Measurements from ENCODE around the gene RNU4-1.
"Not testable (repeated sequence)": the region's sequence is repeated elsewhere in the genome, so short reads cannot be mapped to it uniquely, and the experiment has no call there.

Gene RNU4-1

GRCh38 chr12:120257041-120257821 is 35.8 kb downstream of the RNU4-1 start:
- H3K4me1 ChIP-seq (ENCODE audit: low read length) = no peaks in the 10 kb centered on the region
- H3K27me3 ChIP-seq (replicated peaks; ENCODE audit: insufficient read depth, low read length) = no peaks in the 10 kb centered on the region
- H3F3A ChIP-seq (ENCODE audit: insufficient read depth, low read length) = no peaks in the 10 kb centered on the region
- TF ChIP-seq EZH2phosphoT487 (IDR thresholded peaks at IDR 0.05; ENCODE audit: low read length) (no peak), CTCF (IDR thresholded peaks at IDR 0.05; ENCODE audit: low read length) (no peak), EZH2 (optimal IDR thresholded peaks at IDR 0.05; ENCODE audit: low read depth, low read length) (no peak)
- H2AFZ ChIP-seq (ENCODE audit: low read length) = no peak overlapping the region
- H3K36me3 ChIP-seq (replicated peaks; ENCODE audit: insufficient read depth, low read length) = no peaks in the 10 kb centered on the region
- no peak overlapping the region for H3K4me3 ChIP-seq (ENCODE audit: low read length)
- H3K79me2 ChIP-seq (ENCODE audit: low read length) = no peaks in the 10 kb centered on the region
- H4K20me1 ChIP-seq (ENCODE audit: insufficient read depth, low read length) = no peaks in the 10 kb centered on the region
- no peak overlapping the region for H3K9ac ChIP-seq (ENCODE audit: low read length)
- no peak overlapping the region for H3K4me2 ChIP-seq (ENCODE audit: low read depth, low read length)
- no peak for DNase-seq
- H3K9me2 ChIP-seq (replicated peaks; ENCODE audit: insufficient read depth, low read length) = no peaks in the 10 kb centered on the region
- no peaks in the 10 kb centered on the region for H3K9me3 ChIP-seq (replicated peaks; ENCODE audit: insufficient read depth, low read length)
- no peak overlapping the region for H3K27ac ChIP-seq (ENCODE audit: low read length)

- Histone ChIP-seq H3K9me2 (replicated peaks; ENCODE audit: insufficient read depth, low read length) (no peaks in the 10 kb centered on the region), H3K9ac (ENCODE audit: low read length) (no peak overlapping the region), H2AFZ (ENCODE audit: low read length) (no peak overlapping the region), H3K4me3 (ENCODE audit: low read length) (no peak overlapping the region), H3K36me3 (replicated peaks; ENCODE audit: insufficient read depth, low read length) (no peaks in the 10 kb centered on the region), H3K9me3 (replicated peaks; ENCODE audit: insufficient read depth, low read length) (no peaks in the 10 kb centered on the region), H3K79me2 (ENCODE audit: low read length) (no peaks in the 10 kb centered on the region), H3K4me2 (ENCODE audit: low read depth, low read length) (no peak overlapping the region), H3K27me3 (replicated peaks; ENCODE audit: insufficient read depth, low read length) (no peaks in the 10 kb centered on the region), H3K27ac (ENCODE audit: low read length) (no peak overlapping the region), H4K20me1 (ENCODE audit: insufficient read depth, low read length) (no peaks in the 10 kb centered on the region), H3K4me1 (ENCODE audit: low read length) (no peaks in the 10 kb centered on the region), H3F3A (ENCODE audit: insufficient read depth, low read length) (no peaks in the 10 kb centered on the region)
- DNase-seq = no peak
- TF ChIP-seq EZH2phosphoT487 (IDR thresholded peaks at IDR 0.05; ENCODE audit: low read length) (no peak), CTCF (IDR thresholded peaks at IDR 0.05; ENCODE audit: low read length) (no peak), EZH2 (optimal IDR thresholded peaks at IDR 0.05; ENCODE audit: low read depth, low read length) (no peak)
These were observed 38.2 kb downstream of the RNU4-1 start for GRCh38 chr12:120254809-120255208.

GRCh38 chr12:120253313-120253712 is 39.7 kb downstream of the RNU4-1 start:
- H3K27me3 ChIP-seq (replicated peaks; ENCODE audit: insufficient read depth, low read length); H3F3A ChIP-seq (ENCODE audit: insufficient read depth, low read length); H3K79me2 ChIP-seq (ENCODE audit: low read length); H3K4me2 ChIP-seq (ENCODE audit: low read depth, low read length); H3K9ac ChIP-seq (ENCODE audit: low read length); H3K4me3 ChIP-seq (ENCODE audit: low read length); H3K4me1 ChIP-seq (ENCODE audit: low read length); H3K9me3 ChIP-seq (replicated peaks; ENCODE audit: insufficient read depth, low read length); H2AFZ ChIP-seq (ENCODE audit: low read length); H3K36me3 ChIP-seq (replicated peaks; ENCODE audit: insufficient read depth, low read length); H3K27ac ChIP-seq (ENCODE audit: low read length); H3K9me2 ChIP-seq (replicated peaks; ENCODE audit: insufficient read depth, low read length); H4K20me1 ChIP-seq (ENCODE audit: insufficient read depth, low read length); DNase-seq: not testable (repeated sequence)
